Ecto neural progenitor cell (in vitro differentiated cells): ENCODE measurements around the gene PTPRK.

Experiments
- DNase-seq: peaks from one replicate; pipeline ENCODE4 v3.0.0-alpha.2; 2018; ENCODE audit warnings: low spot score

The PTPRK gene

GRCh38 chr6:128131036-128131435 lies 389.4 kb downstream of the PTPRK start:
- DNase-seq = no peak

GRCh38 chr6:128129679-128130078 lies 390.7 kb downstream of the PTPRK start:
- no peak for DNase-seq

GRCh38 chr6:128127650-128128049 lies 392.7 kb downstream of the PTPRK start:
- no peak for DNase-seq

GRCh38 chr6:128124713-128125112 lies 395.7 kb downstream of the PTPRK start:
- DNase-seq = no peak

- DNase-seq = no peak
These were observed 398.8 kb downstream of the PTPRK start for GRCh38 chr6:128121610-128122009.

- no peak for DNase-seq
These were observed 399.2 kb downstream of the PTPRK start for GRCh38 chr6:128121190-128121589.

- DNase-seq = no peak
These were observed 402.0 kb downstream of the PTPRK start for GRCh38 chr6:128118401-128118800.

GRCh38 chr6:128117916-128118315 lies 402.5 kb downstream of the PTPRK start:
- DNase-seq = no peak

GRCh38 chr6:128114164-128114563 lies 406.2 kb downstream of the PTPRK start:
- no peak for DNase-seq

GRCh38 chr6:128112494-128112893 lies 407.9 kb downstream of the PTPRK start:
- DNase-seq = no peak

- no peak for DNase-seq
These were observed 409.3 kb downstream of the PTPRK start for GRCh38 chr6:128111096-128111495.

GRCh38 chr6:128107682-128108081 lies 412.7 kb downstream of the PTPRK start:
- DNase-seq = no peak

GRCh38 chr6:128099571-128100197 lies 420.7 kb downstream of the PTPRK start:
- no peak for DNase-seq

- no peak for DNase-seq
These were observed 422.3 kb downstream of the PTPRK start for GRCh38 chr6:128098000-128098581.

GRCh38 chr6:128097009-128097408 lies 423.4 kb downstream of the PTPRK start:
- DNase-seq = no peak

GRCh38 chr6:128095362-128095761 lies 425.0 kb downstream of the PTPRK start:
- no peak for DNase-seq

GRCh38 chr6:128079021-128079420 lies 441.4 kb downstream of the PTPRK start:
- DNase-seq = no peak

- DNase-seq = no peak
These were observed 442.1 kb downstream of the PTPRK start for GRCh38 chr6:128078276-128078675.

- DNase-seq = no peak
These were observed 443.6 kb downstream of the PTPRK start for GRCh38 chr6:128076843-128077242.

GRCh38 chr6:128074567-128074966 lies 445.8 kb downstream of the PTPRK start:
- DNase-seq = no peak

GRCh38 chr6:128073389-128073788 lies 447.0 kb downstream of the PTPRK start:
- DNase-seq = no peak

GRCh38 chr6:128071212-128071611 lies 449.2 kb downstream of the PTPRK start:
- no peak for DNase-seq

GRCh38 chr6:128070406-128070805 lies 450.0 kb downstream of the PTPRK start:
- DNase-seq = no peak

GRCh38 chr6:128069188-128069587 lies 451.2 kb downstream of the PTPRK start:
- no peak for DNase-seq
